ENCODE results near the gene TSPEAR.

TSPEAR gene

DNA sequence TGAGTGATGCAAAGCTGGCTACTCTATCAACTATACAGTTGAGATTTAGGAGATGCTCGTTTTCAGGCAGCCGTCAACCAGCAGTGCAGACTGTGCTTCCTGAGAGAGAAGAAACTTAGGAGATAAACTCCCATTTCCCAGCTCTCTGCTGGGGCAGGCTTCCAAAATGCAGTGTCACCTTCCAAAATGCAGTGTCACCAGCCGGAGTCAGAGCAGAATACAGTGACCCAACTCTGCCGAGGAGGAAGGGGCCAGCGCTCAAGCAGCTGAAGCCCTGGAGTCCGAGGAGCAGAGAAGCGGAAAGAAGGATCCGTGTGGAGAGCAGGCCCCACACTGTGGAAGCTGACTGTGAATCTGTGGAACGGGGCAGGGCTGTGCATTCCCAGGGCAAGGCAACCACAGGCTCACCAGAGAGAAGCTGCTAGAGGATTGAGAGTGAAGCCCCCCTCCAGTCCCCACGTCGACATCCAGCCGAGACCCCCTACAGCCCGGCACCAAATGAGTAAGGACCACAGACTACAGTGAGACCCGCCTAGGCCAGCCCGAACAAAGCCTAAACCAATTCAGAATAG lies 28.7 kb downstream of the TSPEAR start:
- TF ChIP-seq, protein P1, sequence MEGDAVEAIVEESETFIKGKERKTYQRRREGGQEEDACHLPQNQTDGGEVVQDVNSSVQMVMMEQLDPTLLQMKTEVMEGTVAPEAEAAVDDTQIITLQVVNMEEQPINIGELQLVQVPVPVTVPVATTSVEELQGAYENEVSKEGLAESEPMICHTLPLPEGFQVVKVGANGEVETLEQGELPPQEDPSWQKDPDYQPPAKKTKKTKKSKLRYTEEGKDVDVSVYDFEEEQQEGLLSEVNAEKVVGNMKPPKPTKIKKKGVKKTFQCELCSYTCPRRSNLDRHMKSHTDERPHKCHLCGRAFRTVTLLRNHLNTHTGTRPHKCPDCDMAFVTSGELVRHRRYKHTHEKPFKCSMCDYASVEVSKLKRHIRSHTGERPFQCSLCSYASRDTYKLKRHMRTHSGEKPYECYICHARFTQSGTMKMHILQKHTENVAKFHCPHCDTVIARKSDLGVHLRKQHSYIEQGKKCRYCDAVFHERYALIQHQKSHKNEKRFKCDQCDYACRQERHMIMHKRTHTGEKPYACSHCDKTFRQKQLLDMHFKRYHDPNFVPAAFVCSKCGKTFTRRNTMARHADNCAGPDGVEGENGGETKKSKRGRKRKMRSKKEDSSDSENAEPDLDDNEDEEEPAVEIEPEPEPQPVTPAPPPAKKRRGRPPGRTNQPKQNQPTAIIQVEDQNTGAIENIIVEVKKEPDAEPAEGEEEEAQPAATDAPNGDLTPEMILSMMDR (IDR thresholded peaks at IDR 0.05; ENCODE audit: low read depth, low read length), result no peak
- TF ChIP-seq, protein P2, sequence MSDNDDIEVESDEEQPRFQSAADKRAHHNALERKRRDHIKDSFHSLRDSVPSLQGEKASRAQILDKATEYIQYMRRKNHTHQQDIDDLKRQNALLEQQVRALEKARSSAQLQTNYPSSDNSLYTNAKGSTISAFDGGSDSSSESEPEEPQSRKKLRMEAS (IDR thresholded peaks at IDR 0.05; ENCODE audit: low read depth, low read length), result no peak
- no peak for TF ChIP-seq MYC (IDR thresholded peaks at IDR 0.05; ENCODE audit: low read depth, low read length)
- no peak for TF ChIP-seq POLR2A (IDR thresholded peaks at IDR 0.05; ENCODE audit: extremely low read depth, insufficient read length)
- H3K4me3 ChIP-seq (ENCODE audit: low read depth, low read length), result no peak overlapping the region
- no peak for DNase-seq (ENCODE audit: low read depth)

DNA sequence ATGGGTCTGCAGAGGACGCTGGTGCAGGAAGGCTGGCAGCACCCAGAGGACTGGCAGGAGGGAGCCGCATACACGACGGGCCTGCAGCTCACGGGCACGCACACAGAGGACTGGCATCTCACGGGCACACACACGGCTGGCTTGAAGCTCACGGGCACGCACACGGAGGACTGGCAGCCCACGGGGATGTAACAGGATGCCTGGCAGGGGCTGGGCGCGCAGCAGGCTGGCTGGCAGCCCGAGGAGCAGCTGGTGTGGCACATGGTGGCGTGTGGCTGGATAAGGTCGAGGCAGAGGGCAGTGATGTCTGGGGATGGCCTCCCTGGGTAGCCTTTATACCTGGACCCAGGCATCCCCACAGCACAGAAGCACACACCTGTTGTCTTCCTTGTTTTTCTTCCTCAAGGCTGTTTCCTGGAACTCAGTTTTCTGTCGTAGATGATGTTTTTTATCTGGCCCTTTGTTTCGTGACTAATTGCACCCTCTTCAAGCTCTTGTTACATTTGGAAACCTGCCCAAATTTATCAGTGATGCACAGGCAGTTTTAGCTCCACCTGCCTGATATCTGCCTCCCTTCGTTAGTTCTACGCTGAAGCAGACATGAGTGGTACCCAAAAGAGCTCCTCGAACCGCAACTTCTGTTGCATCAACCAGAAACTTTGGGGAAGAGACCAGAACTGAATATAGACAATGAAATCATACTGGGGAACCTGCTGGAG lies 29.4 kb downstream of the TSPEAR start, which contains the start of gene KRTAP12-1:
TSS of gene KRTAP12-1 (minus strand) at position 303 of the 719 bp plus-strand sequence. CDS start at position 263, 40 bp downstream.
- DNase-seq (ENCODE audit: low read depth), result no peak
- no peak within 1 kb of the TSS for H3K4me3 ChIP-seq (ENCODE audit: low read depth, low read length)
- TF ChIP-seq POLR2A (IDR thresholded peaks at IDR 0.05; ENCODE audit: extremely low read depth, insufficient read length) (no peak), MYC (IDR thresholded peaks at IDR 0.05; ENCODE audit: low read depth, low read length) (no peak)
- TF ChIP-seq, protein P1 (IDR thresholded peaks at IDR 0.05; ENCODE audit: low read depth, low read length), result no peak
- TF ChIP-seq, protein P2 (IDR thresholded peaks at IDR 0.05; ENCODE audit: low read depth, low read length), result no peak

DNA sequence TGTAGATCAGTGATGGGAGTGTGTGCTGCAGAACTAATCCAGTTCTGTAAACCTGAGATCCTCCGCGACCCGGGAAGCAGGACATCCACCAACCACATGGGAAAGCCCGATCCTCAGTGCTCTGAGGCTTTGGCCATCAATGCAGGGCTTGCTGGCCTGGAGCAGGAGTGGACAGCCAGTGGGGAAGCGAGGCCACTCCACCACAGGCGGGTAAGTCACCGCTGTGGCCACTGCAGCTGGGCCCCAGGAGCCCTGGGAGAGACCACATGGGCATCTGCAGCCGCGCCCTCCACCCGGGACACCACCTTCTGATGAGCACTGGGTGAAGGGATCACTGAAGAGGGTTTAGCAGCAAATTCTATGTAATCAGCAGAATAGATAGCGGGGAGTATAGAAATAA lies 30.2 kb downstream of the TSPEAR start:
- no peak for TF ChIP-seq POLR2A (IDR thresholded peaks at IDR 0.05; ENCODE audit: extremely low read depth, insufficient read length)
- TF ChIP-seq MYC (IDR thresholded peaks at IDR 0.05; ENCODE audit: low read depth, low read length), result no peak
- TF ChIP-seq, protein P2 (IDR thresholded peaks at IDR 0.05; ENCODE audit: low read depth, low read length), result no peak
- TF ChIP-seq, protein P1 (IDR thresholded peaks at IDR 0.05; ENCODE audit: low read depth, low read length), result no peak
- DNase-seq (ENCODE audit: low read depth), result no peak
- no peak overlapping the region for H3K4me3 ChIP-seq (ENCODE audit: low read depth, low read length)

DNA sequence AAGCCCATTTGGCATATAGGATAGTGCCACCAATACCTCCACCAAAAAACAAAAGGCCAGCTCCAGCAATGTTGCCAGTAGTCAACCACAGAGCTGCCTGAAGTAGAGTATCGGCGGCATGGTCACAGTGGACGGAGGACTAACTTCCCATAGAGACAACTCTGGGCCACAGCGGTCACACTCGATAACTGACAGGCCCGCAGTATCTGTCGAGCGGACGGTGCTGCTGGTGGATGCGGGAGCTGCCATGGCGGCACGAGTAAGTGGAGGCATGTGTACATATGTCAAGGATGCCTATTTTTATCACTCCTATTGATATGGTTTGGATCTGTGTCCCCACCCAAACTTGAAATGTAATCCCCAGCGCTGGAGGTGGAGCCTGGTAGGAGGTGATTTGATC lies 33.5 kb downstream of the TSPEAR start:
- TF ChIP-seq MYC (IDR thresholded peaks at IDR 0.05; ENCODE audit: low read depth, low read length) (no peak), POLR2A (IDR thresholded peaks at IDR 0.05; ENCODE audit: extremely low read depth, insufficient read length) (no peak)
- TF ChIP-seq, protein P1 (IDR thresholded peaks at IDR 0.05; ENCODE audit: low read depth, low read length), result no peak
- no peak overlapping the region for H3K4me3 ChIP-seq (ENCODE audit: low read depth, low read length)
- no peak for DNase-seq (ENCODE audit: low read depth)

DNA sequence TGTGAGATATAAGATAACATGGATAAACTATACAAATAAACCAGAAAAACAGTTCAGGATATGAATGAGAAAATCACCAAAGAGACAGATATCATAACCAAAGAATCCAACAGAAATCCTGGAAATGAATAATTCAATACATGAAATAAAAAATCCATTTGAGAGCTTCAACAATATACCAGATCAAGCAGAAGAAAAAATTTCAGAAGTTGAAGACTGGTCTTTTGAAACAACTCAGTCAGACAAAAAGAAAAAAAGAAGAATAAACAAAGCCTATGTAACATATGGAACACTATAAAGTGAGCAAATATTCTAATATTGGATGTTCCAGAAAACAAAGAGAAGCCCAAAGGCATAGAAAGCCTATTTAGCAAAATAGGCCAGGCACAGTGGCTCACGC lies 39.5 kb downstream of the TSPEAR start:
- TF ChIP-seq MYC (IDR thresholded peaks at IDR 0.05; ENCODE audit: low read depth, low read length), result no peak
- TF ChIP-seq, protein P2 (IDR thresholded peaks at IDR 0.05; ENCODE audit: low read depth, low read length), result no peak
- TF ChIP-seq, protein P1 (IDR thresholded peaks at IDR 0.05; ENCODE audit: low read depth, low read length), result no peak
- no peak for TF ChIP-seq POLR2A (IDR thresholded peaks at IDR 0.05; ENCODE audit: extremely low read depth, insufficient read length)
- no peak for DNase-seq (ENCODE audit: low read depth)
- no peak overlapping the region for H3K4me3 ChIP-seq (ENCODE audit: low read depth, low read length)

Data from NB4 (cell line).